ENCODE data around the gene C1orf21.
"Not testable (repeated sequence)": the region's sequence is repeated elsewhere in the genome, so short reads cannot be mapped to it uniquely, and the experiment has no call there.

C1orf21 gene

DNA sequence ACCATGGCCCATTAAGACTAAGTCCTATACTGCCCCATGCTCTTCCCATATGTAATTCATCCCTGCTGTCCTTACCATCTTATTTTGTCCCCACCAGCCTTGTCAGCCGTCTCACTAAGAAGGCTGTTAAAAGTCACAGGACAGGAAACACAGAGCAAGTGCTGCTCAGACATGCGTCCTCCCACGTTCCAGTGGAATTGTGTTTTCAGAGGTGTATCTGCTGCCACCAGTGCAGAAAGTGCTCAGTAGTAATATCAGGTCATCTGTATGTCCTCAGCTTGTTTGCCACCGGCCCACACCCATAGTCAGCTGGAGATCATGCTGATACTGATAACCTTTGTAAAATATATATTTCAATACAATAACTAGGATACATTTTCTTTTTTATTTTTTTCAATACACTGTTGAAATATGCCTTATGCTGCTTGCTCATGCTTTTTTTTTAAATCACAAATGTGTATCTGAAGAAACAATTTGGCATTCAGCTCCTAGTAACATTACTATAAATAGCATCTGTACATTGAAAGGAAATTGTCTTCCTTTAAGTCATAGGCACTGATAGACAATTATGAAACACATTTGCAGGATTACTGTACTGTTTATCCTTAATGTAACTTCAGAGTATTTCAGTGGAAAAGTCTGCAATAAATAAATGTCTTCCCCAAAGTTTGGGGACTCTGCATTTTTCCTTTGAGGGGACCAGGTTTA lies 211.0 kb downstream of the C1orf21 start:
- peak; percentile 41 for DNase-seq (ENCODE audit: low read depth)

DNA sequence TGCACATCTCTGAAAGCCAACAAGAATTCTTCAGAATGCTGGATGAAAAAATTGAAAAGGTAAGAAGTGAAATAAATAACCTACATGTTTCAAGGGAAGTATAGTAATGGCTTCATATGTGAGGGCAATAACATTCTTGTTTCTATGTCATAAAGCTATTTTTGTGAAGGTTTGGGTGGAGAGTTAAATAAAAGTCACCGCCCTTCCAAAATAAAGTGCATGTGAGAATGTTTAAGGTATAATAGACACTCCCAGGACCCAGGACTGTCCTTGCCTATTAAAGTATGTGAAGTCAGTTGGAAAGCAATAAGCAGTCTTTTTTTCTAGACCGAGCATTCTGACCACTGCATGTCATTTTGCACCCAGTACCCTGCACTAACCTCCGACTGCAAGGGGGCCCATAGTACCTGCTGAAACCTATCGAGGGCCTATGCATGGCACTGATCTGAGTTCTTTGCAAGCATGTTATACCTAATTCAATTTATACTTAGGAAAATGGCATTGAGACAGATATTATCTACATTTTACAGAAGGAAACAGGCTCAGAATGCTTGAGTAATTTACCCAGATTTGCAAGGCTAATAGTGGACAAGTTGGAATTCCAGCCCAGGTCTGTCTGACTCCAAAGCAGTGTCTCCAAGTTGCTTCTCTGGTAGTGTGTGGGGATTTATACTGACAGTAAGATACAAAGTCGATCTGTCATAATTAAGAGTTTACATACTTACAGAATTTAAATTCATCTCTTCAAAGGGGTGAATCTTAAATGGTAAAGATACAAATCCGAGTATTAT lies 211.8 kb downstream of the C1orf21 start:
- DNase-seq (ENCODE audit: low read depth), result no peak

DNA sequence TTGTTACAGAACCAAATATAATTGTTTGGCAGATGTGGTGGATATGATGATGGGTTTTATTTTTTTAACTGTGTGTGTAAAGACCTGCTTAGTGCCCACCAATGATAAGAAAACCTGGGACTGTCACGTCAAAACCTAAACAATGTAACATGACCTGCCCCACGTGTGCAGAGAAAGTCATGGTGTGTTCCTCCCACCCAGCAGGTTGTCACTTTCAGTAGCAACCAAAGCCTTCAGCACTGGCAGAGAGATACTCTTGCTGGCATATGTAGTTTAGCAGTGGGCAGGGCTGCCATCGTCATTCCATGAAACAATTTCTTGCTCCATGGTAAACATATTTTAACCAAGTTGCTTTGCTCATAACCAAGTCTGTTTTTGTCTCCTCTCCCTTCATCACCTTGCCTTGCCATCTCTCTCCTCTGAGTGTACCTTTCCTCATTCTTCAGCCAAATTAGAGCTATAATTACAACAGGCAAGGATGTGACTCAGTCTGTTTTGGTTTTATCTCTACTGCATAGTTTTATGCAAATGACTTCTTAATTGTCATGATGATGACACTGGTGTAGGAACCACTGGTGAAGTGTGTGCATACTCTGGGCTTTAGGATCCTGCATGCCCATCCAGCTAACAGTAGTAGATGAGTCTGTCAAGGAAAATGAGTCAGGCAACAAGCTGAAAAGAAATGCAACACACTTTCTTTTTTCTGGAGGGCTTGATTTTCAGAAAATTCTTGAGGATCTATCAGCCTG lies 217.5 kb downstream of the C1orf21 start:
- DNase-seq (ENCODE audit: low read depth), result peak; percentile 26

DNA sequence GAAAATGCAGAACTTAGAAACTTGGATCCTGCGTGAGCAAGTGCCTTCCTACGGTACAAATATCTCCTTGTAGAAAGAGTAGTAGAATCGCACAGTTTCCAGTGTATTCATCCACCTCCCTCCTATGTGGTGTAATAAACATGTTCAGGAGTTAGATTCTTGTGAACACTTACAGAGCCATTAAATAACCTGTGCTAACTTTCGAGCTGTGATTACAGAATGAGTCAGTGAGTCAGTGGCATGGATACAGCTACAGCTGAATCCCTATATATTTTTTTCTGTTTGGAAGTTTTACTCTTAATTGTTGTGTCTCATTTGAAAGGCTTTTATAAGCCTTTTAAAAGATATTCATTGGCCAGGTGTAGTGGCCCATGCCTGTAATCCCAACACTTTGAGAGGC lies 219.1 kb downstream of the C1orf21 start:
- no peak for DNase-seq (ENCODE audit: low read depth)

DNA sequence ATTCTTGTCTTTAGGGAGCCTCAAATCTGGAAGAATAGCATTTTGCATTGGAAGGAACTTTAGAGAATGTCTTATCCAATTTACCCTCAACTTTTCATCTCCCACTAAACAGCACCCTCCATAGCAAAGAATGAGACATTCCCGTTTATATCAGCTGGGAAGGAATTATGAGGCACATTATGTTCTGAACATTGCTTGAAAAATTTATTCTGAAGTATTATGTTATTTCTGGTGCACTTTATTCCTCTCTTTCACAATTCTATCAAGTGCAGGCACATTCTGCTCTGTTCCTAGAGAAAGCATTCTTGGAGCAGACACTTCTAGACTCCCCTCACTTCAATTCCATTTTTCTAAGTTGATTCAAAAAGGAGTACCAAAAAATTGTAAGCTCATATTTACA lies 220.0 kb downstream of the C1orf21 start:
- no peak for DNase-seq (ENCODE audit: low read depth)

DNA sequence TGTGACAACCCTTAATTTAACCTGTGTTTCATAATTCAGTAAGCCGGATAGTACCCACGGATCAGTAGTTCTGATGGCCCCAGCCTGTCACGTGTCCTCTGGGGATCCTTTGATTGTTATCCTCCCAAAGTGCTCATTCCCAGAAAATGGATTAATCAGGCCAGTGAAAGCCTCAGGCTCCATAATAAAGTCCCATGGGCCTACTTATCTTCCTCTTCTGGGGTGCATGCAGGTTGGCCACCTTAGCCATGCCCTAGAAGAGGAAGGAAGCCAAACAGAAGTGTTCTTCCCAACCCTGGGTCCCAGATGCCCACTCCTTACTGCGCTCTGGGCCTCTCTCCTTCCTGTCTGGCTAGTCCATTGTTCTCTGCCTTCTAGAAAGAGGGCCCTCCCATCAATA lies 221.8 kb downstream of the C1orf21 start:
- DNase-seq (ENCODE audit: low read depth), result no peak

DNA sequence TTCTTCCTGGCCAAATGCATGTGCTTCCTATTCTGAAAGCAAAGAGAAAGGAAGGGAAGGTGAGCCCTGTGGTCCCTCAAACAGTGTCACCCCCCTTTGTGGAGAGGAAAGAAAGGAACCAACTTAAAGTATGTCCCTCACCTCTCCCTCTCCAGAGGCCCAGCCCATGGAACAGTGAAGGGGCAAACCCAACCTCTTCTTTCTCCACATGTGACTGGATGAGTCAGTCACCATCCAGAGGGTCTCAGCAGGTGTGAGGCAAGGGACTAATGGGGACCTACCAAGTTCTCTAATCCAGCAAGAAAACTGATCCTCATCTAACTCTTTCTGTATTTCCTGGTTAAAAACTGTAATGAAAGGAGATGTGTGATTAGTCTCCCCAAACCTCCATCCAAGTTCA lies 222.2 kb downstream of the C1orf21 start:
- DNase-seq (ENCODE audit: low read depth), result no peak

DNA sequence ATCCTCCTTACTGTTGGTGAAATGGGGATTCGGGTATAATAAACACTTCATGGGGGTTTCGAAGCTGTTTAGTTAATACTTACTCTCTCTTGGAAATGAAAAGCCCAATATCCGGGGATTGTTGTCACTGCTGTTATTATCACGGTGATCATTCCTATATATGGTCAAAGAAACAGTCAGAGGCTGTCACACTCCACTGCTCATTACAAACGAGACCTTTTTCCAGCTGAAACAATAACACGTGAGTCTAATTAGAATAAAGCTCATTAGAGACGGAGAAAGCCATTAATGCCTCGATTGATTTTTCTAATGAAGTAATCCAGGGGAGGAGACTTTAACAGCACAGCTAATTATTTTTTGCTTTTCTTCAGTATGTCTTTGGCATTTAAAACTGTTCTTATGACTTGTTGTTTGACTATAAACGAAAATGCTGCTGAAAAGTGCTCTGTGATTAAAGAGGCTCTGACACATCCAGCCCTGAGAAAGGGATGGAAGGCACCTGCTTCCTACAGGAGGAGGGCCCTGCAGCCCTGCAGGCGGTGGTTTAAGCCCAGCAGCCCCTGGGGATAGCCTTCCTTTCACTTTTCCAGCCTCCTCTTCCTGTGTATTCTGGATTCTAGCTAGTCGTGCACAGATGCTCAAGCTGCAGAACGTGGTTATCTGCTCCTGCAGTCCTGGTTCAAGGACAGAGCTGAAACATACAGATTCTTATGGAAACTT lies 224.2 kb downstream of the C1orf21 start:
- no peak for DNase-seq (ENCODE audit: low read depth)

DNA sequence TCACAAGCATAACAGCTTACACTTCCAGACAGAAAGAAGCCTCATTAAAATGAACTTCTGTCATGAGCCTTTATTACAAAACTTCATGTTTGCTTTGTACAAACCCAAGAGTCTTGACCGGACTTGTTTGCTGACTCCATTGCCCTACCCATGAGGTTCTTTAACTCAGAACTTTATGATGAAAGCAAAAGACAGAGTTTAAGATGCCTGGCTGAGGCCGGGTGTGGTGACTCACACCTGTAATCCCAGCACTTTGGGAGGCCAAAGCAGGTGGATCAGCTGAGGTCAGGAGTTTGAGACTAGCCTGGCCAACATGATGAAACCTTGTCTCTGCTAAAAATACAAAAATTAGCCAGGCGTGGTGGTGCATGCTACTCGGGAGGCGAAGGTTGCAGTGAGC lies 225.4 kb downstream of the C1orf21 start:
- DNase-seq (ENCODE audit: low read depth), result not testable (repeated sequence)

DNA sequence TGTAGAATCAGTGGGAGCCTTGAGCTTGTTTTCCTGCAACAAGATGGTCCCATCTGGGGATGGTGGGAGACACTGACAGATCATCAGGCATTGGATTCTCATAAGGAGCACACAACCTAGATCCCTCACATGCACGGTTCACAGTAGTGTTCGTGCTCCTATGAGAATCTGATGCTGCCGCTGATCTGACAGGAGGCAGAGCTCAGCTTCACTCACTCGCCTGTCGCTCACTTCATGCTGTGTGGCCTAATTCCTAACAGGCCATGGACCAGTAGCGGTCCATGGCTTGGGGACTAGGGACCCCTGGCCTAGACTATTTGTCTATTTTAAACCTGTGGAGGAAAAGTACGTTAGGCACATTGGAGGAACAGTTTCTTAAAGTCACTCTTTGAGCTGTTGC lies 227.8 kb downstream of the C1orf21 start:
- no peak for DNase-seq (ENCODE audit: low read depth)

DNA sequence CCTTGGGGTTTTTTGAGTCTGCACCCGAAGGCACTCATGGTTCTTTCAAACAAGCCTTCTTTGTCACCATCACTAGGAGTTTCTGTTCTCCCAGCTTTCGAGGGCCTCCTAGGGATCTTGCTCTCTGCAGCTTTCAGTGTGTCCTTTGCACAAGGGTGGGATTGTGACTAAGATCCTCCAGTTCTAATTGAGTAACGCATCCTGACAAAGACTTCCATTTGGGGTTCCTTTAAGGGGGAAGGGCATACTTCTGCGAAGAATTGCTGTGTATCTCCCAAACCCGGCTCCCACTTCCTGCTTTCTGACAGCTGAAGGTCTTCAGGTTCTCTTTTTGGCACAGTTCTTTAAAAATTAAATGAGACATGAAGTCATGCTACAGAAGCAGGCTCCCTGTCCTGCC lies 228.5 kb downstream of the C1orf21 start:
- no peak for DNase-seq (ENCODE audit: low read depth)

DNA sequence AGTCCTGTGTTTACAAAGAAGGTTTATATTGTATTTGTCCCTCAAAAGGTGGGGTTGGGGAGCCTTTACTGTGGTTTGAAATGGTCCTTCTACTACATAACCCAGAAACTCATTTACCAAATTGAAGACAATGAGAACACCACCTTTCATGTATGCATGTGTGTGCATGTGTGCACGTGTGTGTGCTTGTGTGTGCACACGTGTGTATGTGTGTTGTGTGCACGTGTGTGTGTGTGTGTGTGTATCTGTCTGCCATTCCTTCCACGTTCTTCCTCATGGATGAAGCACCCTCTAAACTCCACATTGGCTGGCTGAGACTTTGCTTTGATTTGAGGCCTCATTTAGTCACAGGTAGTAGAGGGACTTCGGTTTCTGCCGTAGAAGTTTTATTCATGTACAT lies 229.7 kb downstream of the C1orf21 start:
- no peak for DNase-seq (ENCODE audit: low read depth)

DNA sequence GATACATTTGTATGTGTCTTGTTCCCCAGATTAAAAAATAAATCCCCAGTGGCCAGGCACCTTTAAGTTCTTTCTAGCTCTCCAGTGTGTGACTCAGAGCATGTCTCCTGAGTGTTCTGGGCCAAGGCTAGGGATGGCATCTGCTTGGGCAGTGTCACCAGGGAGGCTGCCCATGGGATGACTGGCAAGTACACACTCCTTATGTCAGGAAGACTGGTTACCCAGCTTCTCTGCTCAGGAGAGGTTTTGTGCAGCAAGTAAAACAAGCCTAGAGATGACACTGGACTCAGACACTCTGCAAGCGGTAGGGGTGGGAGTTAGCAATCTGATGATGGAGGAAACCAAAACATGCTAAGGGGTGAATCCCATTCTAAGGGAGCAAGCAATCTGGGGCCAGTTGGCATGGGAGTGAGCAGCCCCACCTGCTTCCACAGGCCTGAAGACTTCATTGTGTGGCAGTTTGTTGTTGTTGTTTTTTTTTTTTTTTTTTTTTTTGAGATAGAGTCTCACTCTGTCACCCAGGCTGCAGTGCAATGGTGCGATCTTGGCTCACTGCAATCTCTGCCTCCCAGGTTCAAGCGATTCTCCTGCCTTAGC lies 230.7 kb downstream of the C1orf21 start:
- DNase-seq (ENCODE audit: low read depth), result no peak

DNA sequence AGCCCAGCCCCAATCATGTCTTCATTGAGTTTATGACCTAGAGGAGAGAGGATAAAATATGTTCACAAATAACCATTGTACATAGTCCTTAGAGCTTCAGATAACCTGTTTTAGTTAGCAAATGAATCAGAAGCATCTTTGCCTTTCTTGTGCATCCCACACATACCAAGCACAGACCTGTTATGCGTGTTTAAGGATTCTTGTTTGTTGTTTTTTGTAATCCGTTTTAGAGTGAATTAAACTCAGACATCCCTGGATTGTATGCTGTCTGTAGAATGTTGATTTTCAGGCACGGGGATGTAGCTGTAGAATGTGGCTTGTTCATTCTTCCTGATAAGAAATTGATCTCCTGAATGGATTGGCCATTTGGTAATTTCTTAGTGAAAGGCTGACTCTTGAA lies 232.0 kb downstream of the C1orf21 start:
- DNase-seq (ENCODE audit: low read depth), result no peak

DNA sequence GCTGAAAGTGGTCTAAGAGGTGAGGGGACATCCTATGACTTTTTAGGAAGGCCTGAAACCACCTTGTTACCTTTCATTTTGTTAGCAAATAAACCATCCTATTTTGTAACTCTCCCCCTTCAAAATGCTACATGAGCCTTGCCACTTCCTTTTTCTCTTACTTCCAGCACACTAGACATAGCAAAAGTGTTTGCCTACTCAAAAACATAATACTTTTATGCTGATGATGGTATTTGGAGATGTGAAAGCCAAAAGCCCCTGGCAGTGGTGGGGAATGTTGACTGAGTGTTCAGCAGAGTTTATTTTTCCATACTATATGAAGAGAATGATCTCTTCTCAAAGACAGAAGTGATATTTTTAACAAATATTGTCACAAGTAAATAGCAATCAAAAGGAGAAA lies 233.6 kb downstream of the C1orf21 start:
- no peak for DNase-seq (ENCODE audit: low read depth)

DNA sequence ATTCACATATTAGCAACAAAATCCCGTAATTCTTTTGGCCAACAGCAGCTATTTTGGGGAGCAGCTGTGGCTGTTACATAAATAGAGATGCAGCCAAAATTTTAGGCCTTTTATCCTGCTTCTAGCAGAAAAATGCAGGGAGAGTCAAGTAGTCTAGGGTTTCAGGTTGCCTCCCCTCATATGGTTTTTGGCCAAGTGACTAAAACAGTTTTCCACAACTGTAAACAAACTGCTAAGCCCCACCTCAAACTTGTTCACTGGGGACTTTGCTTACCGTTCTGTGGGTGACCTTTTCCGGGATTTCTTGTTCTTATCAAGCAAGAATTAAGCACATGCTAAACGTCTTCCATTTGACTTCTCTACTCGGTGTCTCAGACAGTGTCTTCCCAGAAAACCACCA lies 234.4 kb downstream of the C1orf21 start:
- DNase-seq (ENCODE audit: low read depth), result peak; percentile 25

DNA sequence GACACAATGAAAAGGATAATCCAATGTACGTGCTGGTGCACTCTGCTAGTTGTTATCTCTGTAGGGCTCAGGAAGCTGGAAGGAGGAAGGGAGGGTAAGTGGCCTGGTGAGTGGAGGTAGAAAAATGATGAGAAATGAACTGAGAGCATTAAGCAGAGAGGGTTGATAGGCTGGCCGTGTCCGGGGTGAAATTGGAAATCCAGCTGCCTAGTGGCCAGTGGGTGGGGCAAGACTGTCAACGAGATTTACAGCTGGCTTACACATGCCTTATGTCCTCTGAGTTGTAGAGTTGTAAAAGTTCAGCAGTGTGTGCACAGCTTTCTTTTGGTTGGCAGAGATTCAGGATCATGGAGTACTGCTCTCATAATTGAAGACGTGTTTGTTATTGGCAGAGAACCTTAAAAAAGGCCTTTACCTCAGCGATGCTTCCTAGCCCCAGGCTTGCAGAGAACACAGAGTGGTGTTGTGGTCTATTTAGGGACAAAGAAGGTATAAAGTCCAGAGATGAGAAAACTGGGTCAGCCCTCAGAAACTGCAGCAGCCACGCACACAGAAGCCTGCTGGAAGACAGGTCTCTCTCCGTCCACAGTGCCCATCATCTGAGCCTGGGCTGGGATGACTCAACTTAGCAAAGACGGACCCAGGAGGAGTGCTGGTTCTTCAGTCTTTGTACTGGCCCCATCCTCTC lies 235.5 kb downstream of the C1orf21 start:
- peak; percentile 93 for DNase-seq (ENCODE audit: low read depth)

DNA sequence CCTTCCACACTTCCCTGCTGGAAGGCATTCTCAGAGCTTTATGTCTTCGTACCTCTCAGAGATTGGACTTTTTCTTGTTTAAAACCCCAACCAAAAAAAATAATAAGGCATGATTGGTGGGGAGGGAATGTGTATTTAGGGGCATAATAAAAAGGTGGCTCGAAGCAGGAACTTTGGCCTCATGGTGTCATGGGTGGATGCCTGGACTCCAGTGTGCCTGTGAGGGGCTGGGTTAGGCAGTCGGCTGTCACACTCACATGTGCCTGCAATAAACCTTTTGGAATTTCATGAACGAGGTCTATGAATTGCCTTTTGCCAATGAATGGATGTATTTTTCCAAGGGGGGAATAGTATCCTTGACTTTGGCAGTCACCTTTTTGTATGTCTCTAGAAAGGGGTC lies 236.6 kb downstream of the C1orf21 start:
- no peak for DNase-seq (ENCODE audit: low read depth)

DNA sequence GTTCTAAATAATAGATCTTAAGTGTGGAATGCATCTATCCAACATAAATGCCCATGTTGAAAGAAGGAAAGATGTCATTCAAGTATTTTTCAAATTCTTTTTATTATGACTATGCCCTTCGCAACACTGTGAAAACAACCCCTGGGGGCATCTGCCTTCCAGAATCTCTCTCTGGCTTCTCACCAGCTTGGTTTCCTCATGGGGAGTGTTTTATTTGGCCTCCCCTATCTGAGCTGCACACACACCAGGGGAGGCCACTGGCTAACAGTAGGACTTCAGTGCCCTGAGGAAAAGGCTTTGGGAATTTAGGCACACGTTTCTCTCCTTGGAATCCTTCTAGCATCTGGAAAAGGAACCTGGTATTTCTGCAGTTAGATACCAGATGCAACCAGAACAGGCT lies 237.2 kb downstream of the C1orf21 start:
- DNase-seq (ENCODE audit: low read depth), result peak; percentile 83

DNA sequence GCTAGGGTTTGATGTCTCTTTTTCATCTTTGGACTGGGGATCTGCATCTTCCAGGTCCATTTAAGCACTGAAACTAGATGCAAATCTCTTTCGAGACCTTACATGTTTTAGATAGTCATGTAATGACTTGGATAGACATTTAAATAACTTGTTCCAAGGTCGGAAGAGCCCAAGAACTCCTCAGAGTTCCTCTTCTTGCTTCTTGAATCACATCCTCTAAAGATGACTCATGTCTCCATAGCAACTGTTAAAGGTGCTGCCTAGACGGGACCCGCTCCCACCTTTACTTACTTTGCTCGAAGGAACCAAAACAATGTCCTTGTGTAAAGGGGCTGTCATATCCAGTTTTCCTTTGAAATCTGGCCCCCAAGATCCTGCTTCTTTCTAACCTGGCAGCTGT lies 237.8 kb downstream of the C1orf21 start:
- peak; percentile 48 for DNase-seq (ENCODE audit: low read depth)

DNA sequence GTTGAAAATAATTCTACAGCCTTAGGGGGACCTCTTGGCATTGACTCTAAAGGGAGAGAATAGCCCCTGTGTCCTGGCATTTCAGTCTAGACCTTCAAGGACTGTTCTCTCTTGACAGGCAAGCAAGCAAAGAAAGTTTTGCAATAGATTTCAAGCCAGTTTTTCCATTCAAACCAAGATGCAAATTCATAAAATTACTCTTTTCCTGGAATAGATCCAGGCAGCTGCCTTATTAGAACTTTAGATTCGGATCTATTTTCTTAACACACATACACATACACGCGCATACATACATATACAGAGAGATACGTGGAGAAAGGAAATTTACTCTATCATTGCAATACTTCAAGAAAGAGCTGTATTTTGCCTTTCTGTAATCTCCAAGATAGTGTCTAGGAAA lies 238.4 kb downstream of the C1orf21 start:
- DNase-seq (ENCODE audit: low read depth), result no peak

All from EH (cell line).